NCI-H187 treated with DMSO at 0.1 percent for 48 hours (cell line): ENCODE measurements around the gene HSH2D.
"Not testable (repeated sequence)": the region's sequence is repeated elsewhere in the genome, so short reads cannot be mapped to it uniquely, and the experiment has no call there.

Experiments used
- DNase-seq: peaks from one replicate; lab custom pipeline; 2025; lab: John Stamatoyannopoulos, UW

The HSH2D gene

DNA sequence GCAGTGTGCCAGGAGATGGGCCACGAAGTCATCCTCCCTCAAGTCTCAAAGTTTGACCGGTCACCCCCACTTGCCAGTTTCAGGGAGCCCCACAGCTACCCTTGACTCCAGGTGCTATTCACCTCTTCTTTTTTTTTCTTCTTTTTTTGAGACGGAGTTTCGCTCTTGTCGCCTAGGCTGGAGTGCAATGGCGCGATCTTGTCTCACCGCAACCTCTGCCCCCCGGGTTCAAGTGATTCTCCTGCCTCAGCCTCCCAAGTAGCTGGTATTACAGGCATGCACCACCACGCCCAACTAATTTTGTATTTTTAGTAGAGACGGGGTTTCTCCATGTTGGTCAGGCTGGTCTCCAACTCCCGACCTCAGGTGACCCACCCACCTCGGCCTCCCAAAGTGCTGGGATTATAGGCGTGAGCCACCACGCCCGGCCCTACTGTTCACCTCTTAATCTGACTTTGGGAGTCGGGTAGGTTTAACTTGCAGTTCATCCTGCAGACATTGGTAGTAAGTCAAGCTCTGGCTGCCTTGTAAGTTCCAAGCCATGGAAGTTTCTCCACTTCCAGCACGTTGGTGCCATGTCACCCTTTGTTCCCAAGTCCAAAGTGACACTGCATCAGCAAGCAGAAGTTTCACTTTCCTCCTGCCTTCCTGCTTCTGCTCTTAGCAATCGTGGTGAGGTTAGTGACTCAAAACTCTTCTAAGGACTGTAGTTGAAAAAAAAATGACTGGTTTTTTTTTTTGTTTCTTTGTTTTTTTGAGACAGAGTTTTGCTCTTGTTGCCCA lies 24.2 kb upstream of the HSH2D start:
- DNase-seq: not testable (repeated sequence)

DNA sequence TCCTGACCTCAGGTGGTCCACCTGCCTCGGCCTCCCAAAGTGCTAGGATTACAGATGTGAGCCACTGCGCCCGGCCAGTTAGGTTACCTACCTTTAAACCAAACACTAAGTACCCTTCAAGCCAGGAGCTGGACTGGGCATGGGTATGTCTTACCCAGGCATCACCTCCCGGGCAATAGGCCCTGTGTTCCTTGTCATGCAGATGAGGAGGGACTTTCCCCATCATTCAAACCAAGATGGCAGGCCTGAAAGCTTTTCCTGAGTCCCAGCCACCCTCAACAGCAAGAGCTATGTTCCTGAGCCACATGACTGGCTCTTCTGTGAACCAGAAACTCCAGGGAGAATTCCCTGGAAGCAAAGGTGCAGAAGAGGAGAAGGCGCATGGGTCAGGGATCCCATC lies 22.3 kb upstream of the HSH2D start:
- DNase-seq: no peak

DNA sequence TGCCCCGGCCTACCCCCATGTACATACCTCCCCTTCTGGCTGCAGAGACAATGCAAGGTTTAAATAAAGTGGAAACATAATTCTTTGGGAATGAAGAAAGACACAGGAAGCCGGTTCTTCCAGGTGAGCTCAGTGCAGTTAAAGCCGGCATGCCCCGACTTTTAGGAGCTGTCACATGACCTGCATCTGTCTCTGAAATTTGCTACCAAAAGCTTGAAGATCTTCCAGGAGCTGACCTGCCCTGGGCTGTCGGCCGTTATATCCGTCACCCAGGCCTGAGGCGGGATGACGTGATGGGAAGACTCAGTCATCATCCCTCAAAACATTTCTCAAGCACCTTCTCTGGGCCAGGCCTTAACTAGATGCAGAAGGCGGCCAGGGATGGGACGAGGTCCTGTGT lies 21.5 kb upstream of the HSH2D start:
- DNase-seq: no peak

DNA sequence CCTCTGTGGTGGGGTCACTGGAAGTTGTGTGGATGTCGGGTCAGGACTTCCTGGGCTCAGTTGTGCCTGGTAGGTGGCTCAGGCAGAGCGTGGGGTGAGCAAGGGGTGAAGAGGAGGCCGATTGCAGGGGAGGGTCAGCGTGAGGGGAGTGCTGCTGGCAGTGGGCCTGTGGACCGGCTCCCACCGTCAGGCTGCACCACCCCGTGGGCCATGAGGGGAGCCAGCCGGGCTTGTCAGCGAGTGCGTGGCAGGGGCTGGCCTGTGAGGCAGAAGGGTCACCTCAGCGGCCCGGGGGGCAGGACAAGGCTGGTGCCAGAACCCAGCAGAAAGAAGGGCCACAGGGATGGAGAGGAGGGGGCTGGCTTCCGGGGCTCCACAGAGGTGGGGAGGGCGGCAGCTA lies 18.5 kb upstream of the HSH2D start:
- DNase-seq: no peak

DNA sequence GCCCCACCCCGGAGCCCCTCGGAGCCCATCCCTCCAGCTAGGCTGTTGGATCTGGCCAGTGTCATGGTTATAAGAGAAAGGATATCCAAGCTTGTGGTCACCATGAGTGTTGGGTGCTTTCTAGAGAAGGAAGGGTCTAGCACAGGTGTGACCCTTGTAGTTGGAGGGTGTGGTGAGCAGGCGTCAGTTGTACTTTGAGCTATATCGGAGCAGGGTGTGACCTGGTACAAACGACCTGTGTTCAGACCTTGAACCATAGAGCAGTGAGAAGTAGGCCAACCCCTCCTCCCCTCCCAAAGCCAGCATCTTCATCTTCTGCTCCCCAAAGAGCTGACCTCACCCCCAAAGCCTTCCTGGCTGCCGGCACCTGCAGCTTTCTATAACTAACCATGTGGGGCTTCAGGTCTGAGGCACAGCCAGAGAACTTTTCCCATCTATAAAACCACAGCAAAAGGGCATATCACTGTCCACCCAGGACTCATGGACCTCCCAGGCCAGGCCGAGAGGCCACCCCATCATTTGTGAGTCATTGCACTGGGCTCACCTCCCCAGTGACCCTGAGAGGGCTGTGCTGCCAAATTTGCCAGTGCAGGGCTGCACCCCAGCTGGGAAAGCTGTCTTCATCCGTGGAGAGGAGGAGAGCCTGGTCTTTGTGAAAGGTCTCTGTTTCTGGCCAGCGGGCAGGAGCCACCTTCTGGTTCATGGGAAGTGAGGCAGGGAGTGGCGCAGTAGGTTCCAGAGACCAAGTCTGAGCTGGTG lies 17.6 kb upstream of the HSH2D start:
- DNase-seq: no peak

DNA sequence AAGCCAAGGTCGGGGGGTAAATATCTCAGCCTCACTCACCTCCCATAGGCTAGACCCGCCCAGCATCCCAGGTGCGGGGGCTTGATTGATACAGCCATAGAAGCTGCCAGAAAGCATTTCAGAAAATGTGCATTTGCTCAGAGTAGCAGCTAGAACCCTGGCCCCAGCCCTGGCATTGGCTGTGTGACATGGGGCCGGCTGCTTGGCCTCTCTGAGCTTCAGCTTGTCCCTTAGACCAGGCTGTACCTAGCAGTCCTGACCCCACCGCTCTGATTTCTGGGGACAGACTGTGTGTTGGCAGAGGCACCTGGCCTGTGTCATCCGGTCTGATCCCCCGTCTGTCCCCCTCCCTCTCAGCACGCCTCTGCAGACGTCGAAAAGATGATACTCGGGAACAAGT lies 16.4 kb upstream of the HSH2D start:
- no peak for DNase-seq

DNA sequence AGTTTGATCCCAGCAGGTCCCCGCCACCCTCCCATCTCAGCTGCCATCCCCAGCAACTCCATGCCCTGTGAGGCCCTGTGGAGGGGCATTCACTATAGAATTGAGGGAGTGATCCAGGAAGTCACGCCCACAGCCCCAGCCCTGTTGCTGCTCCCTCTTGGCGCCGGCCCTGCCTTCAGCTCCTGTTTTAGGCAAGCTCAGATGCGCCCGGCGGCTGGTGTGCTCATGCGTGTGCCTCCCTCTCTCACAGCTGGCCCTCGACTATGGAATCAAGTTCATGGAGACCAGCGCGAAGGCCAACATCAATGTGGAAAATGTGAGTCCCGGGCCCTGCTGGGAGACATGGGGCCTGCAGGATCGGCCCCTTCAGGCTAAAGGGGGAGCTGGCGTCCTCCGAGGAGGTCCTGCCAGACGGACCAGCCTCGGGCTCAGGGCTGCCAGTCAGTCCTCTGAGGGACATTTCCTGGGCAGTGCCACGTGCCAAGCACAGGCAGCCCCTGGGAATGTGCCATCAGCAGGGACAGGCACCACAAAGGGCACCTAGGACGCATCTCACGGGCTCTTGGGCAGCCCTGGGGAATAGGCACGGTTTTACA lies 15.6 kb upstream of the HSH2D start:
- no peak for DNase-seq

DNA sequence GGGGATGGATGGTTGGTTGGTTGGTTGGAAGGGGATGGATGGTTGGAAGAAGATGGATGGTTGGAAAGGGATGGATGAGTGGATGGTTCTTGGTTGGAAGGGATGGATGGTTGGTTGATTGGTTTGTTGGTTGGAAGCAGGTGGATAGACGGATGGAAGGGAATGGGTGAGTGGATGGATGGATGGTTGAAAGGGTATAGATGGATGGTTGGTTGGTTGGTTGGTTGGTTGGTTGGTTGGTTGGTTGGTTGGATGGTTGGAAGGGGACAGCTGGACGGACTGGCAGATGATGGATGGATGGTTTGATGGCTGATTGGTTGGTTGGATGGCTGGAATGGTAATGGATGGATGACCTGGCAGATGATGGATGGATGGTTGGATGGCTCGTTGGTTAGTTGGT lies 11.8 kb upstream of the HSH2D start:
- DNase-seq: no peak

DNA sequence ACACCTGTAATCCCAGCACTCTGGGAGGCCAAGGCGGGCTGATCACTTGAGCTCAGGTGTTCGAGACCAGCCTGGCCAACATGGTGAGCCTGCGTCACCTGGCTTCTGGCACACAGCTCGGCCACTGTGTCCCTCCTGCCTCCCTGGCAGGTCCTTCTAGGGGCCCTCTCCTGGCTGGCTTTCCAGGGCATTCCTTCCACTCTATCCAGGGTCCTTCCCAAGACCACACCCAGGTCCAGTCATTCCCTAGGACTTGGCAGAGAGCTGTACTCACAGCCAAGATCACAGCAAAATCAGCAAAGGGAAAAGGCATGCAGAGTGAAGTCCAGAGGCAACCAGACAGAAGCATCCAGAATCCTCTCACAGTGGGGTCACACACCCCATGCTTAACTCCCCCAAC lies 9.7 kb upstream of the HSH2D start:
- no peak for DNase-seq

DNA sequence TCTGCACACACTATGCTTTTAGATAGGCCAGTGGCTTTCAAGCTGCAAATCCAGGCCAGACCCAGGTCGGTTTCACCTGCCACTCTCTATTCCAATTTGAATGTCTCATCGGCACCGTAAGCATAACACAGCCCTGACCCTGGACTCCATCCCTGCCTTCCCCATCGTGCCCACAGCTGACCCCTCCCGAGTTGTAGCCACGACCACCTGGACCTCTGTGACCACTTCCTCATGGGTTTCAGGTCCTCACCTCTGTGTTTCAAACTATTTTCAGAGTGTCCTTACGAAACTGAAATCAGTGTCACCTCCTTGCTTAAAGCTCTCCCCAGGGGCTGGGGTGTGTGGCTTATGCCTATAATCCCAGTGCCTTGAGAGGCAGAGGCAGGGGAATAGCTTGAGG lies 9.0 kb upstream of the HSH2D start:
- no peak for DNase-seq

DNA sequence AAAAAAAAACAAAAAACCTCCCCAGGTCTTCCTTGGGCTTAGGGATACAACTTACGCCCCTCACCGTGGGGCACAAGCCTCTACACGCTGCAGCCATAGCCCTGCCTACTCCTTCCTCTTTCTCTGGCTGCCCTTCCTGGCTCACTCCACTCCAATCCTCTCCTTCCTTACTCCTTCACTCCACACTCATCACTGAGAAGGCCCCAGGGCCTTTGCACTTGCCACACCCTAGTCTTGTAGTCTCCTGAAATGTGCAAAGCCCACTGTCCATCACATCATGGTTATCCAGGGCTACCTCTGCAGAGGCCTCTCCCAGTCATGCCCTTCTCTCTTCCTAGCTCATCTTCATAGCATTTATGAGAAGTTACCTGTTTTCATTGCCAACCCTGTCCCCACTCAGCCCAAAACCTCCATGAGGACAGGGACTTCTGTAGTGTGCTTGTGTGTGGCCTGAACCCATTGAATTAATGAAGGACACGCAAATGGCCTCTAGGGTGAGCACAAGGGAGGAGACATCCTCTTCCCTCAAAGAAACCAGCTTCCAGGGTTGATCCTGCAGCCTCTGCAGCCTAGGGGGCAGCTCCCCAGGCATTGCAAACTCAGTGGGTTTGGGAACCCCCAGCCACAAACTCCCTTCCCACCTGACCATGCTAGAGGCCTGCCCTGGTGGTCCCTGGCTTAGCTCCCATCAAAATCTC lies 7.9 kb upstream of the HSH2D start:
- DNase-seq: no peak

DNA sequence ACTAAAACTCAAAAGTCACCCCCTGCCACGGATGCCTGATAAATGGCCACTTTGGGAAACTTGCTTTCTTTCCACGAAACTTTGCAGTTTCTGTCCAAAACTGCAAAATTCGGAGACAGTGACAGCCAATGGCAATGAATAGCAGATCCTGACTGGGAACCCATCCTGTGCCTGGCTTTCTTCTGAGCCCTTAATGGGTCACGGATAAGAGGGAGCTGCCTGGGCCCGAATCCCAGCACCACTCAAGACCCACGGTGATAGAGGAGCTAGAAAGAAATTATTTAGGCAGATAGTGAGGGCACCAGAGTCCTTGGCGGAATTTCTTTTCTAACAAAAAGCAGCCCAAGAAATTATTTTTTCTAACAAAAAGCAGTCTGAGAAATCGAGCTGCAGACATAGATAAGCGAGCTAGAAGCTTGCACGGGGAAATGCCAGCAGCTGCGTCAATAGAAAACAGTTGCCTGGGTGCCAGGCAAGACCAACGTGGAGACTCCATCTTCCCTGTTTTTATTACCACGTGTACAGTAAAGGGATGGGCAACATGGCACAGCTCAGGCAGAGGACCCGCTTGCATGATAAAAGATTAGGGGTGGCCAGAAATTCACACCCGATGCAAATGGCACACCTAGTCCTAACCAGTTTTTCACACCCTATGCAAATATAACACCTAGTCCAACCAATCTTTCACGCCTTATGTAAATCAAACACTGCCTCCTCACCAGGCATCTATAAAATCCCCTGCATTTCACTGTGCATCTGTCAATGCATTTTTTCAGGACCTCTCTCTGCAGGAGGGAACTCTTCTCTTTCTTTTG lies 7.1 kb upstream of the HSH2D start:
- no peak for DNase-seq

DNA sequence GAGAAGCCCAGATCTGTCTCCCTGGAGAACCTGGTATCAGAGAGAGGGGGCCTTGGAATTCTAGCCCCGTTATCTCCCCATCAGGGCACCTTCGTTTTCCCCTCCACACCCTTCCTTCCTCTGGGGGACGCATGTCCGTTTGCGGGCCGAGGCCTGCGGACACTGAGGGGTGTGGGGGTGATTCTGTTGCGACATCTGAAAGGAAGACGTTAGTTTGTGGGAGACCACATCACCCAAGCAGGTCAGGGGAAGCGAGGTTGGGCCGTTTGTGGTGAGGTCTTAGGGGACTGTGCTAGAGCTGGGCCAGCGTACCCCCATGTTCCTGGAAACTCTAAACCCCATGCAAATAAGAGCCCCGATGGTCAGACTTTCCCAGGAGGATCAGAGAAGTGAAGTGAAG lies 3.7 kb upstream of the HSH2D start:
- DNase-seq: no peak

DNA sequence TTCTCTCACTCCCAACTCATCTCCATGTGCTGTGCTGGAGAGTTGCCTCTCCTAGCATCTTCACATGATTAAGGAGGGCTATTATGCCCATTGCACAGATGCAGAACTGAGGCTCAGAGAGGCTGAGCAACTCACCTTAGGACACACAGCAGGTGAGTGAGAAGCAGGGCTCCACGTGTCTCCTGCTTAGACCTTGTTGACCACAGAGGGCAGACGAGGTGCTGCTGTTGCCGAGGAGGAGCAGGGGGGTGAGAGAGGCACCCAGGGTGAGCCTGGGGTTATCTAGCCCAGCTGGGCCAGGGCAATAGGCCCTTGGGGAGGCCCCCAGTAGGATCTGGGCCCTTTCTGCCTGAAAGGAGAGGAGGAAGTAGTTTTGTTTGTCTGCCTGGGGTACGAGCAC lies 2.4 kb upstream of the HSH2D start:
- no peak for DNase-seq

DNA sequence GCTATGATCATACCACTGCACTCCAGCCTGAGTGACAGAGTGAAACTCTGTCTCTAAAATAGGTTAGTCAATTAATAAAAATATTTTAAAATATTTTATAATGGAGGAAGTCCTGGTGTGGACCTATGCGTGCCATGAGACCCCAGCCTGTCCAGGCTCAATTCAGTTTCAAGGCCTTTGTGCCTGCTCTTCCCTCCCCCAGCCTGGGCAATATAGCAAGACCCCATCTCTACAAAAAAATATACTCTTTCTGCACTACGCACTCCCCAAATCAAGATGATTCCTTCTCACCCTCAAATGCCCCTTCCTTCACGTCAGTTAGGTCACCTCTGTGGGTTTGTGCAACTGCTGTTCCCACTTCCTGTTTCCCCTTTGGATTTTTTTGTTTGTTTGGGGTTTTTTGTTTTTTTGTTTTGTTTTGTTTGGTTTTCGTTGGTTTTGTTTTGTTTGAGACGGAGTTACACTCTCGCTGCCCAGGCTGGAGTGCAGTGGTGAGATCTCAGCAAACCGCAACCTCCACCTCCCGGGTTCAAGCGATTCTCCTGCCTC lies 1.4 kb upstream of the HSH2D start:
- DNase-seq: no peak

DNA sequence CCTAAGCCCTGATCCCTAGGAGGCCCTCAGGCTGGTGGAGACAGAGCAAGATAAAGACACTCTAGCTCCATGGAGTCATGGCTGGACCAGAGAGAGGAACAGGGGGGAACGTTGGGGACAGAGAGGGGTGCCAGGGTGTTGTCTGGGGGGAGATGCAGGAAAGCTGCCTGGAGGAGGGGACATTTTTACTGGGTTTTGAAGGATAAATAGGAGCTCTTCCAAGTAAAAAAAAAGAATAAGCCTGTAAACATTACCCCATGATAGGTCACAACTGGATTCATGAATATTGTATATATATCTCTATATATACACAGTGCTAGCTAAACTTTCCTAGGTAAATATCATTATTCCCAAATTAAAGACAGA lies 714 bp downstream of the HSH2D start:
- DNase-seq: no peak

DNA sequence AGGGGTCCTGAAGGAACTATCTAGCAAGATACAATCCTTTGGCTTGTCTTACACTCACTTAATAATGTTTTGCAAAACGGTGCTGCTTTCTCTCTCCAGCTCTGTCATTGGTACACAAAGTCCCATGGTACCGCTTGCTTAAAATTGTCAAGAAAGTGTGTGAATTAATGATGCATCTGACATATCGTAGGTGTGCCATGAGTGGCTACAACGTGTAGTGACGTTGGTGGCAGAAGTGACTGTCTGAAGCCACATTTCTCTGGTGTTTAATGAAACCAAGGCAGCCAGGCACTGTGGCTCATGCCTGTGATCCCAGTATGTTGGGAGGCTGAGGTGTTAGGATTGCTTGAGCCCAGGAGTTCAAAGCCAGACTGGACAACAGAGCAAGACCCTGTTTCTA lies 2.6 kb downstream of the HSH2D start:
- DNase-seq: no peak

DNA sequence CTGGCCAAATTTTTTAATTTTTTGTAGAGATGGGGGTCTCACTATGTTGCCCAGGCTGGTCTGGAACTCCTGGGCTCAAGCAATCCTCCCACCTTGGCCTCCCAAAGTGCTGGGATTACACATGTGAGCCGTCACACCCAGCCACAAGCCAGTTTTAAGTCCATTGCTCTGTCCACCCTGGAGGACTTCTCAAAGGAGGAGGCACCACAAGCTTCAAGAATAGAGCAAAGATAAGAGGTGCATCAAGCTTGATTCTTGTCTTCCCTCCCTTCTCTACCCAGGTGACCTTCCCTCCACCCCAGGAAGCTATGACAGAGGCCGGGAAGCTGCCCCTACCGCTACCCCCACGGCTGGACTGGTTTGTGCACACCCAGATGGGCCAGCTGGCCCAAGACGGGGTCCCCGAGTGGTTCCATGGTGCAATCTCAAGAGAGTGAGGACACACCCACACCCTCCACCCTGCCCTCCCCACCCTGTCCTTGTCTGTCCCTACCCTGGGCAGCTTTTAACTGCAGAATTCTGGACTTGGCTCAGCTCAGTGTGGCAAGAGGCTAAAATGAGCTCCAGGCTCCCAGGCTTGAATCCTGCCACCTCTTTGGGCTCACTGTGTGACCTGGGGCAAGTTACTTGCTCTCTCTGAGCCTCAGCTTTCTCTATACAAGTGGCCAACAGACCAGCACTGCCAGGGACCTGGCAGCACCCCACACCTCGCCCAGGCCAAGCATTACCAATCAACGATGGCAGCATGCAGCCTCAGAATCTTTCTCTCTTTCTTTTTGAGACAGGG lies 5.2 kb downstream of the HSH2D start:
- no peak for DNase-seq

DNA sequence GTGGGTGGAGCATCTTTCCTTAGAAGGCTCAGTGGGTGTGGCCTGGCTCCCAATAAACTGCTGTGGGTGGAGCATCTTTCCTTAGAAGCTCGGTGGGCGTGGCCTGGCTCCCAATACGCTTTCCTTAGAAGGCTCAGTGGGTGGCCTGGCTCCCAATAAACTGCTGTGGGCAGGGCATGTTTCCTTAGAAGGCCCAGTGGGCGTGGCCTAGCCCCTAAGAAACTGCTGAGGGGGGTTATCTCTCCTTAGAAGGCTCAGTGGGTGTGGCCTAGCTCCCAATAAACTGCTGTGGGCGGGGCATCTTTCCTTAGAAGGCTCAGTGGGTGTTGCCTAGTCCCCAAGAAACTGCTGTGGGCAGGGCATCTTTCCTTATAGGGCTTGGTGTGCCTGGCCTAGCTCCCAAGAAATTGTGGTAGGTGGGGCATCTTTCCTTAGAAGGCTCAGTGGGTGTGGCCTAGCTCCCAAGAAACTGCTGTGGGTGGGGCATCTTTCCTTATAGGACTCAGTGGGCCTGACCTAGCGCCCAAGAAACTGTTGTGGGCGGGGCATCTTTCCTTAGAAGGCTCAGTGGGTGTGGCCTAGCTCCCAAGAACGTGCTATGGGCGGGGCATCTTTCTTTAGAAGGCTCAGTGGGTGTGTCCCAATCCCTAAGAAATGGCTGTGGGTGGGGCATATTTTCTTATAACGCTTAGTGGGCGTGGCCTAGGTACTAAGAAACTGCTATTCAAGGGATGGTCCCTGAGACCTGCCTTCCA lies 10.3 kb downstream of the HSH2D start:
- DNase-seq: no peak

DNA sequence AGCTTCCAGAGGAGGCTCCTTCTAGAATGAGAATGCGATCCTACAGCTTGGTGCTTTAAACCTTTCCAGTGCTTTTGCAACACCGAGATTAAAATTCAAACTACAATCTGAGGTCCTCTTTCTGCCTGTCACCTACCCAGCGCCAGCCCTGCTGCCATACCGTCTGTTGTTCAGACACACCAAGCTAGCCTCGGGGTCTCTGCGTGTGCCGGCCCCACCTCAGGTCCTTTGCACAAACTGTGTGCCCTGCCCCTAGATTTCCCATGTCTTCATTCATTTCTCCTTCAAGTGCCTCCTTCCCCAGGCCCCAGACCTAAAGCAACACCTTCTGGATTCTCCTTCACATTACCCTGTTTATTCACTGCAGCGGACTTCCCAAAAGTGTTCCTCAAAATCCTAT lies 11.1 kb downstream of the HSH2D start:
- DNase-seq: no peak
